Posterior cingulate gyrus (tissue), 11 donors: ENCODE results near the gene TXNRD2.

Experiments used
- DNase-seq, 10 donors: peaks; one replicate each; pipeline versions ENCODE4 v3.0.0 to v3.0.0-alpha.2; 2020 to 2021; ENCODE audit warnings: mixed read lengths in 3 of 10
- intact Hi-C: fragments of 100-400 bp; cut with DNase I; formaldehyde crosslinking; loops from one replicate; pipeline ENCODE4 v1.15.1; 2023

The TXNRD2 gene

GRCh38 chr22:19941365-19942082, at the start of gene TXNRD2, which contains the start of gene COMT:
TSS of gene TXNRD2 (minus strand) at chr22:19941818. CDS start at chr22:19941803, 15 bp downstream.
TSS of gene COMT (plus strand) at chr22:19941772. CDS start at chr22:19962527, 20,755 bp downstream.
- peak; percentile 32 to 93 (median 64) for DNase-seq
- intact Hi-C loops = no loop called here

- no peak for DNase-seq
- intact Hi-C loops = no loop called here
Measured at GRCh38 chr22:19991395-19991644, 49.7 kb upstream of the TXNRD2 start.

- peak in 2 of 10 donors; percentile 73 to 83 for DNase-seq
- intact Hi-C loops = no loop called here
Measured at GRCh38 chr22:19990609-19991394, 49.2 kb upstream of the TXNRD2 start.

GRCh38 chr22:19990188-19990587, 48.6 kb upstream of the TXNRD2 start:
- intact Hi-C loops = no loop called here
- peak in 2 of 10 donors; percentile 36 to 62 for DNase-seq

GRCh38 chr22:19989725-19990067, 48.1 kb upstream of the TXNRD2 start:
- intact Hi-C loops = no loop called here
- DNase-seq = no peak

GRCh38 chr22:19988965-19989724, 47.5 kb upstream of the TXNRD2 start:
- intact Hi-C loops = no loop called here
- peak in 2 of 10 donors; percentile 69 to 75 for DNase-seq

- peak in 2 of 10 donors; percentile 69 to 75 for DNase-seq
- intact Hi-C loops = no loop called here
Measured at GRCh38 chr22:19988331-19988808, 46.8 kb upstream of the TXNRD2 start.

- intact Hi-C loops = no loop called here
- DNase-seq = peak in 2 of 10 donors; percentile 73 to 80
Measured at GRCh38 chr22:19987394-19988306, 46.0 kb upstream of the TXNRD2 start.

- peak; percentile 43 to 95 (median 67) for DNase-seq
- intact Hi-C loops = no loop called here
Measured at GRCh38 chr22:19986410-19987341, 45.1 kb upstream of the TXNRD2 start.

- intact Hi-C loops = no loop called here
- peak in 2 of 10 donors; percentile 51 to 57 for DNase-seq
Measured at GRCh38 chr22:19986011-19986409, 44.4 kb upstream of the TXNRD2 start.

- intact Hi-C loops = no loop called here
- DNase-seq = peak in 2 of 10 donors; percentile 61 to 80
Measured at GRCh38 chr22:19984851-19985811, 43.5 kb upstream of the TXNRD2 start.

GRCh38 chr22:19984201-19984753, 42.7 kb upstream of the TXNRD2 start:
- intact Hi-C loops = no loop called here
- DNase-seq = peak in 3 of 10 donors; percentile 54 to 90 (median 88)

GRCh38 chr22:19983741-19984140, 42.1 kb upstream of the TXNRD2 start:
- intact Hi-C loops = no loop called here
- peak in 3 of 10 donors; percentile 40 to 87 (median 75) for DNase-seq

GRCh38 chr22:19982991-19983578, 41.5 kb upstream of the TXNRD2 start:
- intact Hi-C loops = no loop called here
- DNase-seq = peak in 2 of 10 donors; percentile 68 to 72

- peak in 2 of 10 donors; percentile 72 to 77 for DNase-seq
- intact Hi-C loops = no loop called here
Measured at GRCh38 chr22:19981961-19982920, 40.6 kb upstream of the TXNRD2 start.
